Tibial artery (tissue), 4 donors: ENCODE measurements around the gene KIF26B.
"Not testable (repeated sequence)": the region's sequence is repeated elsewhere in the genome, so short reads cannot be mapped to it uniquely, and the experiment has no call there.

Experiments used
- DNase-seq, 2 donors: peaks; one replicate each; pipeline ENCODE4 v3.0.0-alpha.2; 2019
- H3K27ac ChIP-seq, 2 donors: fragments of 200-600 bp; sonication (generic) in 1 of 2; 1 replicate in 1 of 2; 2 replicates in 1 of 2; pipeline ENCODE4 v1.5.1; 2018 to 2019; ENCODE audit warnings: mild to moderate bottlenecking in 1 of 2
- H3K27me3 ChIP-seq, 2 donors: fragments of 200-600 bp; sonication (generic) in 1 of 2; one replicate each; pipeline versions ENCODE4 v1.5.1 to v1.6.0; 2016 to 2019
- H3K36me3 ChIP-seq, 3 donors: fragments of 200-600 bp; sonication (generic) in 2 of 3; one replicate each; pipeline ENCODE4 v1.5.1; 2016 to 2019; ENCODE audit warnings: mild to moderate bottlenecking in 2 of 3
- H3K4me1 ChIP-seq, 4 donors: fragments of 200-600 bp; sonication (generic) in 2 of 4; 1 replicate in 3 of 4; 2 replicates in 1 of 4; pipeline ENCODE4 v1.5.1; 2016 to 2019
- H3K4me3 ChIP-seq, 2 donors: fragments of 200-600 bp; sonication (generic) in 1 of 2; 1 replicate in 1 of 2; 2 replicates in 1 of 2; pipeline ENCODE4 v1.5.1; 2018 to 2019; ENCODE audit warnings: mild to moderate bottlenecking in 2 of 2
- H3K9me3 ChIP-seq, 3 donors: fragments of 200-600 bp; sonication (generic) in 1 of 3; one replicate each; pipeline ENCODE4 v1.5.1; 2016 to 2019
- CTCF ChIP-seq, 2 experiments: fragments of 200-600 bp in 1 of 2; fragments of 450-650 bp in 1 of 2; IDR thresholded peaks; one replicate each; pipeline ENCODE4 v1.5.1; 2017 to 2019; ENCODE audit warnings: antibody characterized with exemption in 2 of 2, mild to moderate bottlenecking in 1 of 2, moderate library complexity in 1 of 2
- intact Hi-C: fragments of 100-400 bp; cut with DNase I; formaldehyde crosslinking; loops from one replicate; pipeline ENCODE4 v1.15.0; 2023; ENCODE audit warnings: low total_unique reads

Gene KIF26B

DNA sequence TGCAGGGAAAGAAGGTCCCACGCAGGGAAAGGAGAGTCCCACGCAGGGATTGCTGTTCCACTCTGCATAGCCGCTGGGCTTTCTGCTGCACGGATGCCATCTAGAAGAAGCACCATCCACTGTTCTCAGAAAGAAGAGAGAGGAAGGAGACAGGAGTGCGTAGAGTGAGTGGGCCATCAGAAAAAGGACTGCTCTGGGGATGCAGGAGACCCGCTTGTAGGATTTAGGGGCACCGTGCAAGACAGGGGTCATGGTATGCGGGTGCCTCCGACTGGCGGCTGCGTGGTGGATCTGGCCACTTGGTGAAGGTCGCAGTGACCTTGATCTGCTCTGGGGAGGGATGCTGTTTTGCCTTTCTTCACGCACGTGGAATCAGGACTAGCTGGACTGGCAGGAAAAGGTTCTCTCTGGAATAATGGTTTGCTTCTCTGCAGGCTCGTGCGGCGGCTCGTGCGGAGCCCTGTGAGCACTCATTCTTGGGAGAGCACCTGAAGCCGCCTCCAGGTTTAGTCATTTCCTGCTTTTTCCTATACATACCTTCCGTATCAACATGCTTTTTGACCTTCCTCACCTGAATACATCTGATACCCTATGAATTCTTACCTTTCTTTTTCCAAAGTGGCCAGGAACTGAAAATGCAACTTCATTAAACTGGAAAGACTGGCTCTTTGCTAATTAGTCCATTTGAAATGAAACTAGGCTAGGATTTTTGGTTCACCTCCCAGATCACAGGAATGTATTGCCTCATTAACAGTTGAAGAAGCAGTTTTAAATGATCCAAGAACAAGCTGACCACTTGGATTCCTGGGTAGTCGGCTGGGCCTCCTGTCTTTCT lies 181.6 kb downstream of the KIF26B start:
- no peak for DNase-seq
- no peaks in the 10 kb centered on the region for H3K27me3 ChIP-seq
- no peak overlapping the region for H3K4me3 ChIP-seq
- no peak overlapping the region for H3K27ac ChIP-seq
- TF ChIP-seq CTCF (IDR thresholded peaks at IDR 0.05): no peak
- no peaks in the 10 kb centered on the region for H3K36me3 ChIP-seq
- no peaks in the 10 kb centered on the region for H3K9me3 ChIP-seq
- intact Hi-C loops: no loop called here
- no peaks in the 10 kb centered on the region for H3K4me1 ChIP-seq

DNA sequence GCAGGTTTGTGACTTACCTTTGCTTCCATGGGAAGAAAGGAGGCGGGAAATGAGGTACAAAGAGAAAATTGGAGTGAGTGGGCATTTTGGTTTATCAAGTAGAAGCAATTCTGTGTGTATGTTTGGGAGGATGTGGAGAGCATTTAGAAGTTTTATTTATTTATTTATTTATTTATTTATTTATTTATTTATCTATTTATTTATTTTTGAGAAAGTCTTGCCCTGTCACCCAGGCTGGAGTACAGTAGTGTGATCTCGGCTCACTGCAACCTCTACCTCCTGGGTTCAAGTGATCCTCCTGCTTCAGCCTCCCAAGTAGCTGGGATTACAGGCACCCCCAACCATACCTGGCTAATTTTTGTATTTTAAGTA lies 182.2 kb downstream of the KIF26B start:
- H3K36me3 ChIP-seq, H3K27me3 ChIP-seq, DNase-seq, H3K9me3 ChIP-seq, H3K4me3 ChIP-seq, H3K27ac ChIP-seq, intact Hi-C loops, H3K4me1 ChIP-seq: not testable (repeated sequence)

- Histone ChIP-seq H3K27ac (no peak overlapping the region), H3K4me3 (no peak overlapping the region), H3K36me3 (no peaks in the 10 kb centered on the region), H3K27me3 (no peaks in the 10 kb centered on the region), H3K9me3 (no peaks in the 10 kb centered on the region), H3K4me1 (no peaks in the 10 kb centered on the region)
- TF ChIP-seq CTCF (IDR thresholded peaks at IDR 0.05): no peak
- intact Hi-C loops: no loop called here
- DNase-seq: no peak
These were observed 183.2 kb downstream of the KIF26B start for GRCh38 chr1:245337829-245338484.

GRCh38 chr1:245338485-245338877 lies 183.7 kb downstream of the KIF26B start:
- no peak for TF ChIP-seq CTCF (IDR thresholded peaks at IDR 0.05)
- no peak overlapping the region for H3K27ac ChIP-seq
- no peaks in the 10 kb centered on the region for H3K36me3 ChIP-seq
- no peaks in the 10 kb centered on the region for H3K4me1 ChIP-seq
- no peaks in the 10 kb centered on the region for H3K9me3 ChIP-seq
- DNase-seq: no peak
- no peak overlapping the region for H3K4me3 ChIP-seq
- intact Hi-C loops: no loop called here
- no peaks in the 10 kb centered on the region for H3K27me3 ChIP-seq

DNA sequence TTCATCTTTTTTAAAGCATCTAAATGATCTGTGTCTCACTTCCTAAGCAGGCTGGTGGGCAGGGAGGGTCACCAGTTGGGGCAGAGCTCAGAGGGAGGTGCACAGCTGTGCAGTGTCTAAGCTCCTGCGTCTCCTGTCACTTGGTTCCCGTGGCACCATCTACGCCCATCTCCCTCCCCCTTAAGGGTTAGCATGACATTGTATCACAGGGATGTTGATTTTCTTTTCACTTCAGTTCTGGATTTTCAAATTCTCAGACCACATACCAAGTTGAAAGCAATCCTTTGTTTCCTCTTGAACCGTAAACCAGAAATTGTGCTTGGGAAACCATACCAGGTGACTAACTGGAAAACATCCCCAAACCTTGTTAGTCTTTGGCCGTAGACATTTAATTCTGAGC lies 187.0 kb downstream of the KIF26B start:
- intact Hi-C loops: no loop called here
- DNase-seq: no peak
- H3K9me3 ChIP-seq: no peaks in the 10 kb centered on the region
- H3K27me3 ChIP-seq: no peaks in the 10 kb centered on the region
- H3K36me3 ChIP-seq: no peaks in the 10 kb centered on the region
- TF ChIP-seq CTCF (IDR thresholded peaks at IDR 0.05): no peak
- no peak overlapping the region for H3K27ac ChIP-seq
- H3K4me3 ChIP-seq: no peak overlapping the region
- no peaks in the 10 kb centered on the region for H3K4me1 ChIP-seq

- H3K4me3 ChIP-seq: no peak overlapping the region
- H3K27me3 ChIP-seq: no peaks in the 10 kb centered on the region
- DNase-seq: peak in 1 of 2 donors; percentile 39
- no peaks in the 10 kb centered on the region for H3K4me1 ChIP-seq
- intact Hi-C loops: no loop called here
- H3K9me3 ChIP-seq: no peaks in the 10 kb centered on the region
- no peaks in the 10 kb centered on the region for H3K36me3 ChIP-seq
- H3K27ac ChIP-seq: no peak overlapping the region
- no peak for TF ChIP-seq CTCF (IDR thresholded peaks at IDR 0.05)
These were observed 190.6 kb downstream of the KIF26B start for GRCh38 chr1:245345191-245345884.
